AG09319 (cell line): Measurements from ENCODE around the gene TRIP10.

Experiments used
- DNase-seq: peaks from one replicate; pipeline ENCODE4 v3.0.0-alpha.2; 2010; ENCODE audit warnings: low read depth; ENCODE audit errors: extremely low read depth
- CTCF ChIP-seq: IDR thresholded peaks from 2 replicates; pipeline ENCODE4 v1.5.1; 2011; ENCODE audit warnings: low read depth, mild to moderate bottlenecking, inconsistent platforms, low read length, moderate library complexity

TRIP10 gene

GRCh38 chr19:6739390-6739882, at the start of gene TRIP10:
TRIP10 (plus strand) TSS chr19:6739680; CDS start chr19:6739762, 82 bp downstream.
- peak; percentile 39 for DNase-seq
- no peak for TF ChIP-seq CTCF

- TF ChIP-seq CTCF: no peak
- DNase-seq: no peak
These were observed 49.2 kb upstream of the TRIP10 start for GRCh38 chr19:6690160-6690885.

- no peak for DNase-seq
- no peak for TF ChIP-seq CTCF
These were observed 48.1 kb upstream of the TRIP10 start for GRCh38 chr19:6691342-6691741.

DNA sequence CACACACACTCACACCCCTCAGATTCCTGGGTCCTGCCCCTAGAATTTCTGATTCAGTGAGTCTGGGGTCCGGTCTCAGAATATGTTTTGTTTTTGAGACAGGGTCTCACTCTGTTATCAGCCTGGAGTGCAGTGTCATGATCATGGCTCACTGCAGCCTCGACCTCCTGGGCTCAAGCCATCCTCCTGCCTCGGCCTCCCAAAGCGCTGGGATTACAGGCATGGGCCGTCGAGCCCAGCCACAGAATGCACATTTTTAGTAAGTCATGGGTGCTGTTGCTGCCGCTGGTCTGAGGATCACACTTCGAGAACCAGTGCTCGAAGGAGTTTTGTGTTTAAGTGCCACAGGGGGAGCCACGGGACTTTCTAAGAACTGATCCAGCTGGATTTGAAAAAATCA, 47.5 kb upstream of the TRIP10 start:
- TF ChIP-seq CTCF: no peak
- no peak for DNase-seq

GRCh38 chr19:6693056-6693471, 46.4 kb upstream of the TRIP10 start:
- no peak for DNase-seq

GRCh38 chr19:6693681-6694080, 45.8 kb upstream of the TRIP10 start:
- no peak for TF ChIP-seq CTCF
- no peak for DNase-seq

More at GRCh38 chr19:6693056-6693471, 46.4 kb upstream of the TRIP10 start:
- TF ChIP-seq CTCF: no peak

DNA sequence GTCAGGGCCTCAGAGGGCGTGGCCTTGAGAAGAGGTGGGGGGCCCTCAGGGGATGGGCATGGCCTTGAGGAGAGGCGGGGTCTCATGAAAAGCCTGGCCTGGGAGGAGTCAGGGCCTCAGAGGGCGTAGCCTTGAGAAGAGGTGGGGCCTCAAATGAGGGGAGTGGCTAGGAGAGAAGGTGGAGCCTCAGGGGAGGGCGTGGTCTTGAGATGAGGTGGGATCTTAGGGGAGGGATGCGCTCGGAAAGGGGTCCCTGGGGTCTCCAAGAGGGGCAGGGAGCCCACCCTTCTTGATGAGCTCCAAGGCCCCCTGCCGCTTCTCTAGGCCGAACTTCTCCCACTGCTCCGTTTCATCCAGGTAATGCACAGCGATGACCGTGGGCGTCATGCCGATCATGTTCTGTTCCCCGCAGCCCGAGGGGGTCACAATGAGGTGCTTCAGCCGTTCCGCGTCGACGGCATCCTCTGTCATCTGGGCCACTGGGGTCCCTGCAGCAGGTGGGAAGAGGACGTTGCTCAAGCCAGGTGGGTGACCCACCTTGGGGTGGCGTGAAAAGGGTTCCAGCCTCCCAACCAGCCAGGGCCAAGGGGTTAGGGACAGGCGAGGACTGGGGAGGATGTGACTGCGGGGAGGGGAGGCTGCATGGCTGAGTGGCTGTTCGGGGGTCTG, 45.2 kb upstream of the TRIP10 start:
- TF ChIP-seq CTCF: no peak

More for the DNA sequence above, 45.2 kb upstream of the TRIP10 start:
- DNase-seq: no peak
